PC-9 (cell line): ENCODE results near the gene OTUD4. TPM values are rescaled to one million over a fixed set of nuclear protein-coding genes. Genes with fewer than 3 reads are reported as not detected.

Experiments
- BruUV-seq: library from RNA; stranded (reverse); fragments of 400-500 nt; replicated peaks from 2 replicates; lab custom pipeline; 2021; lab: Mats Ljungman, UMichigan
- CTCF ChIA-PET: fragments of 300-600 bp; sonication (Branson Sonifier 250); formaldehyde crosslinking; loops from one replicate; lab custom pipeline; 2022; ENCODE audit warnings: antibody characterized with exemption; lab: Charles Lee
- POLR2A ChIA-PET: fragments of 300-600 bp; sonication (Branson Sonifier 250); formaldehyde crosslinking; loops from one replicate; lab custom pipeline; 2022; ENCODE audit warnings: antibody characterized with exemption; ENCODE audit not compliant: unreplicated experiment; lab: Charles Lee
- DNase-seq, 2 experiments: peaks; one replicate each; pipeline versions ENCODE4 v3.0.0 to v3.0.0-alpha.2; 2015 to 2022; ENCODE audit warnings: mixed read lengths in 1 of 2
- H2AFZ ChIP-seq: fragments of 200-600 bp; sonication (generic); 2 replicates; pipeline ENCODE4 v1.8.1; 2017; ENCODE audit warnings: antibody characterized with exemption
- H3F3A ChIP-seq: fragments of 200-600 bp; sonication (generic); 2 replicates; pipeline ENCODE4 v1.8.1; 2017; ENCODE audit warnings: antibody characterized with exemption, mild to moderate bottlenecking, low read depth; ENCODE audit not compliant: insufficient read depth
- H3K27ac ChIP-seq: fragments of 200-600 bp; sonication (generic); 2 replicates; pipeline ENCODE4 v1.6.1; 2016; ENCODE audit warnings: mixed run types
- H3K27me3 ChIP-seq: fragments of 200-600 bp; sonication (generic); 2 replicates; pipeline ENCODE4 v1.6.1; 2016; ENCODE audit warnings: low read depth, mixed run types; ENCODE audit not compliant: insufficient read depth
- H3K36me3 ChIP-seq: fragments of 200-600 bp; sonication (generic); 2 replicates; pipeline ENCODE4 v1.6.1; 2016; ENCODE audit warnings: low read depth, mixed run types
- H3K4me1 ChIP-seq: fragments of 200-600 bp; sonication (generic); replicated peaks from 2 replicates; pipeline ENCODE4 v1.6.1; 2016; ENCODE audit warnings: mixed run types; ENCODE audit not compliant: insufficient read depth
- H3K4me2 ChIP-seq: fragments of 200-600 bp; sonication (generic); 2 replicates; pipeline ENCODE4 v1.6.1; 2017; ENCODE audit warnings: mixed run types
- H3K4me3 ChIP-seq: fragments of 200-600 bp; sonication (generic); 2 replicates; pipeline ENCODE4 v1.6.1; 2016; ENCODE audit warnings: mixed run types
- H3K79me2 ChIP-seq: fragments of 200-600 bp; sonication (generic); 2 replicates; pipeline ENCODE4 v1.6.1; 2017; ENCODE audit warnings: low read depth, mixed run types
- H3K9me2 ChIP-seq: fragments of 200-600 bp; sonication (generic); 2 replicates; pipeline ENCODE4 v1.8.1; 2017; ENCODE audit warnings: mild to moderate bottlenecking; ENCODE audit not compliant: insufficient read depth
- H3K9me3 ChIP-seq: fragments of 200-600 bp; sonication (generic); 2 replicates; pipeline ENCODE4 v1.8.1; 2016; ENCODE audit warnings: low read depth; ENCODE audit not compliant: insufficient read depth
- H4K20me1 ChIP-seq: fragments of 200-600 bp; sonication (generic); 2 replicates; pipeline ENCODE4 v1.8.1; 2017; ENCODE audit not compliant: insufficient read depth
- CTCF ChIP-seq: fragments of 200-600 bp; sonication (generic); conservative IDR thresholded peaks from 2 replicates; pipeline ENCODE4 v1.6.1; 2017; ENCODE audit warnings: mixed run types, antibody characterized with exemption, mild to moderate bottlenecking, moderate library complexity
- EZH2 ChIP-seq: fragments of 200-600 bp; sonication (generic); IDR thresholded peaks from 2 replicates; pipeline ENCODE4 v1.8.0; 2017; ENCODE audit warnings: antibody characterized with exemption, low read depth
- intact Hi-C: fragments of 100-400 bp; cut with micrococcal nuclease; formaldehyde crosslinking; loops from one replicate; pipeline ENCODE4 v1.10.0; 2022; ENCODE audit not compliant: unreplicated experiment
- total RNA-seq: library from RNA; stranded (reverse); gene quantifications from 2 replicates; pipeline ENCODE4 v1.2.3, GENCODE V29; 2021

OTUD4 gene
- total RNA-seq, 1 experiment from 2014 or later = 43.5 TPM

- Histone ChIP-seq H3K9me2 (no peaks in the 10 kb centered on the region), H2AFZ (no peak overlapping the region), H3K79me2 (peaks cover 6% of the 10 kb centered on the region), H3K36me3 (no peaks in the 10 kb centered on the region), H3K27me3 (no peaks in the 10 kb centered on the region), H4K20me1 (peaks cover 2% of the 10 kb centered on the region; the same call in 1 of the 2 replicates), H3K27ac (no peak overlapping the region), H3F3A (no peaks in the 10 kb centered on the region), H3K4me1 (no peaks in the 10 kb centered on the region), H3K9me3 (no peaks in the 10 kb centered on the region), H3K4me3 (no peak overlapping the region), H3K4me2 (no peak overlapping the region)
- CTCF ChIA-PET = no interaction called here
- POLR2A ChIA-PET = no interaction called here
- BruUV-seq = no TSS peak
- intact Hi-C loops = no loop called here
- DNase-seq = no peak
- TF ChIP-seq EZH2 (no peak), CTCF (no peak)
Measured at GRCh38 chr4:145161549-145161948, 18.8 kb downstream of the OTUD4 start.

GRCh38 chr4:145156986-145157385, 23.4 kb downstream of the OTUD4 start:
- no peak overlapping the region for H3K27ac ChIP-seq
- H3K9me3 ChIP-seq = no peaks in the 10 kb centered on the region
- H3F3A ChIP-seq = no peaks in the 10 kb centered on the region
- ChIA-PET CTCF (no interaction called here), POLR2A (no interaction called here)
- H3K27me3 ChIP-seq = no peaks in the 10 kb centered on the region
- no peak overlapping the region for H2AFZ ChIP-seq
- intact Hi-C loops = loop anchor here (10.0 kb wide), 2 partner anchors 52 to 58 kb away; no protein-coding TSS in a partner anchor
- TF ChIP-seq CTCF = no peak
- no peak for TF ChIP-seq EZH2
- no peaks in the 10 kb centered on the region for H3K4me1 ChIP-seq
- DNase-seq = no peak
- BruUV-seq = no TSS peak
- no peak overlapping the region for H3K4me2 ChIP-seq
- H3K79me2 ChIP-seq = peaks cover 5% of the 10 kb centered on the region; the same call in 1 of the 2 replicates
- H3K4me3 ChIP-seq = no peak overlapping the region
- peaks cover 19% of the 10 kb centered on the region for H3K36me3 ChIP-seq
- H4K20me1 ChIP-seq = no peaks in the 10 kb centered on the region; the same call in none of the 2 replicates
- no peaks in the 10 kb centered on the region for H3K9me2 ChIP-seq

GRCh38 chr4:145155268-145155870, 25.0 kb downstream of the OTUD4 start:
- Histone ChIP-seq H3K36me3 (peaks cover 26% of the 10 kb centered on the region), H3K9me2 (no peaks in the 10 kb centered on the region), H3K27me3 (no peaks in the 10 kb centered on the region), H3K9me3 (no peaks in the 10 kb centered on the region), H4K20me1 (no peaks in the 10 kb centered on the region; the same call in none of the 2 replicates), H3K4me2 (no peak overlapping the region), H3K4me1 (no peaks in the 10 kb centered on the region), H3K4me3 (no peak overlapping the region), H3K27ac (no peak overlapping the region), H2AFZ (no peak overlapping the region), H3F3A (no peaks in the 10 kb centered on the region), H3K79me2 (peaks cover 5% of the 10 kb centered on the region; the same call in 1 of the 2 replicates)
- intact Hi-C loops = loop anchor here (2.0 to 10.0 kb wide), 4 partner anchors 51 to 461 kb away; no protein-coding TSS in a partner anchor
- TF ChIP-seq EZH2 = no peak
- no peak for TF ChIP-seq CTCF
- no peak for DNase-seq
- BruUV-seq = no TSS peak
- CTCF ChIA-PET = no interaction called here
- POLR2A ChIA-PET = no interaction called here
